HG02973 (cell line): ENCODE data around the gene MEF2C.

ENCODE experiments used
- ATAC-seq: cut with Tn5 transposase; IDR thresholded peaks from one replicate; pipeline ENCODE4 v1.9.1; 2021; ENCODE audit warnings: moderate library complexity; ENCODE audit not compliant: unreplicated experiment

MEF2C gene

GRCh38 chr5:88888848-88889188 lies 5.8 kb upstream of the MEF2C start:
- ATAC-seq: no peak

GRCh38 chr5:88888291-88888690 lies 5.3 kb upstream of the MEF2C start:
- no peak for ATAC-seq

- no peak for ATAC-seq
Observed at GRCh38 chr5:88887342-88887741, 4.4 kb upstream of the MEF2C start.

- ATAC-seq: no peak
Observed at GRCh38 chr5:88886746-88887341, 3.9 kb upstream of the MEF2C start.

- ATAC-seq: no peak
Observed at GRCh38 chr5:88886252-88886651, 3.3 kb upstream of the MEF2C start.

GRCh38 chr5:88885002-88885401 lies 2.0 kb upstream of the MEF2C start:
- no peak for ATAC-seq

GRCh38 chr5:88884608-88884877 lies 1.6 kb upstream of the MEF2C start:
- ATAC-seq: no peak

- no peak for ATAC-seq
Observed at GRCh38 chr5:88883836-88884607, 1.0 kb upstream of the MEF2C start.

GRCh38 chr5:88882276-88883038 lies 527 bp downstream of the MEF2C start:
- no peak for ATAC-seq

GRCh38 chr5:88881571-88881971 lies 1.4 kb downstream of the MEF2C start:
- ATAC-seq: no peak

GRCh38 chr5:88880201-88880600 lies 2.8 kb downstream of the MEF2C start:
- no peak for ATAC-seq

- ATAC-seq: no peak
Observed at GRCh38 chr5:88879724-88880123, 3.3 kb downstream of the MEF2C start.

GRCh38 chr5:88878976-88879375 lies 4.0 kb downstream of the MEF2C start:
- no peak for ATAC-seq

GRCh38 chr5:88877826-88878225 lies 5.2 kb downstream of the MEF2C start:
- ATAC-seq: no peak

- no peak for ATAC-seq
Observed at GRCh38 chr5:88876714-88877113, 6.3 kb downstream of the MEF2C start.

GRCh38 chr5:88875341-88876234 lies 7.4 kb downstream of the MEF2C start:
- peak; percentile 38 for ATAC-seq

- no peak for ATAC-seq
Observed at GRCh38 chr5:88873447-88873846, 9.5 kb downstream of the MEF2C start.

- no peak for ATAC-seq
Observed at GRCh38 chr5:88872971-88873370, 10.0 kb downstream of the MEF2C start.

GRCh38 chr5:88870285-88870684 lies 12.7 kb downstream of the MEF2C start:
- ATAC-seq: no peak

- ATAC-seq: no peak
Observed at GRCh38 chr5:88868468-88869068, 14.4 kb downstream of the MEF2C start.

GRCh38 chr5:88867638-88868037 lies 15.3 kb downstream of the MEF2C start:
- ATAC-seq: no peak
